GM18870 (cell line): ENCODE data around the gene RNASEH2B.

Experiments
- ATAC-seq: cut with Tn5 transposase; IDR thresholded peaks from one replicate; pipeline ENCODE4 v1.9.1; 2021; ENCODE audit warnings: moderate library complexity; ENCODE audit not compliant: unreplicated experiment

The RNASEH2B gene

DNA sequence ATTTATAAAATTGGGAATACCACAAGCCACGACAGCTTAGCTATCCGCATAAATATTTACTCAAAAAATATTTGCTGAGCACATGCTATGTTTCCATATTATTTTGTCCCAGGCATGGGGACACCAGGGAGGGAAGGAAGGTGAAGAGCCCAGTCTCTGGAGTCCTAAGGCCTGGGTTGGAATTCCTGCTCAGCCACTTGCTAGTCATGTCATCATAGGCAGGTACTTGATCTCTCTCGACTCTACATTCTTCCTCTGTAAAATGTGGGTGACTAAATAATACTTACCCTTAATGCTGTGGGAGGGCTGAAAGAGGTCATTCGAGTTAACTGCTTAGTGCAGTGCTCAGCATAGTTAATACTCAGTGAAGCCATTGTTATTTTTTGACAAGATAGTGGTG, 4.3 kb upstream of the RNASEH2B start:
- no peak for ATAC-seq

DNA sequence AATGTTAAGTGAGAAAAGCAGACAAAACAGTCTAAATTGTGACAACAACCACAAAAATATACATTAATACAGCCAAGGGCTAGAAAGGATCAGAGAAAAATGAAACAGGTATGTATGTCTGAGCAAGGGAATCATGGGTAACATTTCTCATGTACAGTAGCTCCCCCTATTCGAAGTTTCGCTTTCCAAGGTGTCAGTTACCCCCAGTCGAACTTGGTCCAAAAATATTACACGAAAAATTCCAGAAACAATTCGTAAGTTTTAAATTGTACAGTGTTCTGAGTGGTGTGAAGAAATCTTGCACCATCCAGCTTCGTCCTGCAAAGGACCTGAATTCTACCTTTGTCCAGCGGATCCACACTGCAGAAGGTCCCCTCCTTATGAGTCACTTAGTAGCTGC, 1.8 kb upstream of the RNASEH2B start:
- no peak for ATAC-seq

DNA sequence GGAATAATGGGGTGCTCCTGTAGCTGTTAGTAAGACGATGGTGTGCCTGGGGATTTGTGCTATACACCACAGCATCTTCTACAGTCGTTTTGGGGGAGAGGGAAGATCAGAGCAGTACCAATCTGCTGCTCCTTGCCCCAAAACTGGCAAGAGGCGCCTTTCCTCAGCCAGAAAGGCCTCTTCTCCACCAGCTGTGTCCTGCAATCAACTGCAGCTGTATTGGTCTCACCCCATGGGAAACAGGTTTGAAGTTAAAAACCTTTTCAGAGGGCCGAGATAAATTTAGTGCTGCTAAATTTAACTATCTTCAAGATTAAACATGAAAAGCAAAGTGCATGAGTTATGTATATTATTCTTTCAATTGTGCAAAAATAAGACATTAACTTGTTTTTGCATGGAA, 1.2 kb upstream of the RNASEH2B start:
- no peak for ATAC-seq

DNA sequence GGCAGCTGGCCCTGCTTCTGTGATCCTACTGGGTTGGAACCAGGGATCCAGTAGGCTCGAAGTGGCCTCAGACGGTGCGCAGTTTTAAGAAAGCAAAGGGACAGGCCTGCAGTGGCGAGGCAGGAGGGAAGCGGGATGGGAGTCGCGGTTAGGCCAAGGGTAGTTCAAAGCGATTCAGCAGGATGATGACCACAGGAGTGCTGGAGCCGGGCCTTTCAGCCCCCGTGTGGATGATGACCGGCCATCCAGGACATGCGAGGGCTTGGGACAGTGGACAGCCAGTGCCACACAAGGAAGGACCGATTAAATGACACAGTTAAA, 854 bp downstream of the RNASEH2B start:
- ATAC-seq, result no peak

DNA sequence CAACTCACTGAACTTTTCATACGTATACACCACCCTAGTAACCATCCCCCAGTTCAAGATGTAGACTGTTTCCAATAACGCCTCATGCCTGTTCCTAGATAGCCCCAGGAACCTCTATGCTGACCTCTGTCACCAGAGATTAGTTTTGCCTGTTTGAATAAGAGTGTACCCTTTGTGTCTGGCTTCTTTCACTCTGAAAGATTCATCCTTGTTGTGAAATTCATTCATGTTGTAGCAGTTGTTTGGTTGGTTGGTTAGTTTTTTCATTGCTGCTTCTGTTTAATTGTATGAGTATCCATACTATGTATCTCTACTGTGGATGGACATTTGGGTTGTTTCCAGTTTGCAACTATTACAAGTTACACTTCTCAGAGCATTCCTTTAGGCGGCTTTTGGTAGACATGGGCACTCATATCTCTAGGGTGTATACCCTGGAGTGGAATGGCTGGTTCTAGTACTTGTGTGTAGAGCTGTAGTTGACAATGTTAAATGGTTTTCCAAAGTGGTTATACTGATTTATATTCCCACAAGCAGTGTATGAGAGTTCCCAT, 1.6 kb downstream of the RNASEH2B start:
- ATAC-seq, result no peak

DNA sequence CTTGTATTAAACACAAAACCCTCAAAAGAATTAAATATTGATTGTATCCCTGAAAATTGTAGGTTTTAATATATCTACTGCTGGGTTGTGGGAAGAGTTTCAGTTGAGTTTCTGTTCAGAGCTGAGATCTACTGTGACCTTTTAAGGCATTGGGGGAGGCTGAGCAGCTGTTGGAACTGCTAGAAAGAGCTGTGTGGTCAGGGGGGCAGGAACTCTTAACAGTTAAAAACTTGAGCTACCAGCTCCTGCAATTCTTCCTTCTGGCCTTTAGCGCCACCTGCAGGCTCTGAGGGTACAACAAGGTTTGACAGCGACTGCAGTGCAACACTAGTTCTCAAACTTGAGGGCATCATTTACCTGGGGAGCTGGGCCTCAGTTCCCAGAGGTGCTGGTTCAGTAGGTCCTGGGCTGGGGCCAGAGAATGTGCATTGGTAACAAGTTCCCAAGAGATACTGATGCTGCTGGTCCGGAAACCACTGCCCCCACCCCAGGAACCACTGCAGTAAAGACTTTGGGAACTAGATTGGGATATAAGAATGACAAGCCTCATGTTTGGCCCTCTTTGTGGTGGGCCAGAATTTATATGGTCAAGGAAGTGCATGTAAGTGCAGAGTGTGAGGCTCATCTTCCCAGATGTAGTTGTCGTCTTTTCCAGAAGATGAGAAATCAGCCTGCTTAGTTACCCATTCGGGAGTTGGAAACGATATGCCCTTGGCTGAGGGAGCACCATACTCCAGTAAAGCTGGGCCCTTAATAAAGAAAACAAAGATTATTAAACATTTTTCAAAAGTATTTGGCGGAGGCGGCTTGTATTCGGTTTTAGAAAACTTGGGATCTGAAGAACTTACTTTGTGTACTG, 2.6 kb downstream of the RNASEH2B start:
- ATAC-seq, result peak; percentile 44

DNA sequence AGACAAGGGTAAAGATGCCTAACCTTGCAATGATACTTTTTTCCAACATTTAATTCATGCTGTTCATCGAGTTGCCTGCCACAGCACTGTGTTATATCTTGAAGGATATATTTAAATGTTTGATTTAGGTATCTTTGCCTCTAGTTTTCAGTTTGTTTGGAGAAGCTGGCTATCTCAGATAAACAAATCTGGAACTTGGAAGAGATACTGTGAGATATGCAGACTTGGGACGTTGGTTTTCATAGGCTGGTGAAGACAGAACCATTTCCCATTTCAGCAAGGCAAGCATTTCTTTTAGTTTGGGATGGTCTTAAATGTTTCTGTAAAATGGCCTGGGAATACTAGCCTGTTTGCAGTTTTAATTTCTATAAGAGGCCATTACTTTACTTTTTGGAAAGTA, 3.3 kb downstream of the RNASEH2B start:
- no peak for ATAC-seq

DNA sequence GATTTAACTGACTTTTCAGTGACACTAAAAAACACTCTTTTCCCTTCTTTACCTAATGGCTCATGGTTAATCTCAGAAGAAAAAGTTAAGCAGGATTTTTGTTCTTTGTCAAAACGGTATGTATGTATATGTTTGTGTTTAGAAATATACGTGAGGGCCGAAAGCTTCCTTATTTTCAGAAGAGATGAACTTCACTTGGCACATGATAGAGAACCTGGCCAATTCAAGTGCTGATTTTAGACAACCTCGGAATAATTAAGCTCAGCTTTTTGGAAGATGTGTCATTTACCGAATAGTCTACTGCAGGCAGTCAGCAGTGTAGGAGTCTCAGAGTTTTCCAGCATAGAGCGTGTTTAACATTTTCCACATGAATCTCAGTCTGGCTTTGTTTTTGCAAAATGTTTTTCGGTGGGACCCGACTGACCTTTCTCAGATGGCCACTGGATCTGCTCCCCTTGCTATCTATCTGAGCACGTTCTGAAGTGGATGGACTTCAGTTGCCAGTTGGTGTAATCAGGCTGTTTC, 4.6 kb downstream of the RNASEH2B start:
- ATAC-seq, result no peak

DNA sequence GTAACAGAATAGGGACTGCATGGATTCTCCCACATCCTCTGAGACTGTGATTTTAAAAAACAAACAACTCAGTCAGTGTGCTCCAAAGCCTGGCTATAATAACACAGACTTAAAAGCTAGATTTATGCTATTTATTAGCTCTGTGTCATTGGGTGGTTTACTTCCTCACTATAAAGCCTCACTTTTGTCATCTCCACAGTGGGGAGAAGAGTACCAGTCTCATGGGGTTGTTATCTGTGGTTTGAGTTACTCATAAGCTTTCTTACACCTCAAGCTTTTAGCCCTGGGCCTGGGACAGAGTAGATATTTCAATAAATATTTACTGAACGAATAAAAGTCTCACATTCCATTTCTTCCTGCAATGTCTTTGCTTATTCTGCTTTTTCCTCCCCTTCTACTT, 5.3 kb downstream of the RNASEH2B start:
- no peak for ATAC-seq

DNA sequence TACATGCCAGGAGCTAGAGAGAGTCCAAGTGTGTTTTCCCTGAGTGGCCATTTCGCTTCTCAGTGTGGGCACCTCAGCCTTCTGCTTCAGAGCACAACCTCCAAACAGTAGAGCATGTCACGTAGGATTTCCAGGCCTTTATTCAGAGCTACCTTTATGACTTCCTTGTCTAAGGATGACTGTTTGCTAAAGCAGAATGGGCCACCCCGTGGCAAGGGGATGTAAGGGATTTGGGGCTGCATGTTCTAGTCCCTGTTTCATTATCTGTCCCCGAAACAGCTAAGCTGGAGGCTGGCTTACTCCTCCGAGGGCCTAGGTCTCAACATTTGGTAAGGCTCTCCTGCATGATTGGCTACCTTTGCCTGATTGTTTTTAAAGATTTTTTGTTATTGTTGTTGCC, 6.0 kb downstream of the RNASEH2B start:
- ATAC-seq, result no peak

DNA sequence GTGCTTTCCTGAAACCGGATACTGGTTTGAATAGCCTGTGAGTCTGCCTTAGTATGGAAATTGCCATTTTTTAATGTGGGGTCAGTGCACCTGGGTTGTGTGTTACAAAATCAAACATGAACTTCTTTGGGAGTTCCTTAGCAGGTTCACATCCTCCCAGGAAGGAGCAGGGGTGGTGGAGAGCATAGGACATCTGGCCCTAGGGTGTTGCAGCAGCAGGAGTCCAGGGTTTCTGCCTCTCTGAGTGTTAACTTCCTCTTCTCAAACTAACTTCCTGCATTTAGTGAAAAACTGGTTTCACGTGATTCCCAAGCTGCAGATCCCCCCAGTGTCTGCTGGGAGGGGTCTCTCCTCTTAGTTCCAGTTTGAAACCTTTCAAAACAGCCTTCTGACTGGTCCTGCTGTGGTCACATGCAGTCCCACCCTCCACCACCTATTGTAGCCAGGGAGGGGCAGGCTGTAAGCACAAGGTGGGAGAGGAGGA, 7.2 kb downstream of the RNASEH2B start:
- peak; percentile 35 for ATAC-seq

DNA sequence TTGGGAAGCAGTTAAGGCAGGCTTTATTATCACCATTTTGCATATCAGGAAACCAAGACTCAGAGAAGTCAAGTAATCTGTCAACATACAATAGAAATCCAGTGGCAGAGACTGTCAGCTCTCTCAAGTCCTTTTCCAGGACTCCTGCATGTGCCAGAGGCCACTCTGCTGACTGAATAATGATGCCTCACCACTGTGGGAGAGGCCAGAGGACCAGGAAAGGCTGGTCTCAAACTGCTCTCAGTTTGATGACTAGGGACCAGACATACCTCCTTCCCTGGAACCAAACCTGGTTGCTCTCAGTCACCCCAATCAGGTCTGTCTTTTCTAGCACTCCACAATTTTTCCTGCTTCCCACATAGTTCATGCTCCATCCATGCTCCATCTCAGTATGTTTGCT, 8.0 kb downstream of the RNASEH2B start:
- ATAC-seq, result no peak

DNA sequence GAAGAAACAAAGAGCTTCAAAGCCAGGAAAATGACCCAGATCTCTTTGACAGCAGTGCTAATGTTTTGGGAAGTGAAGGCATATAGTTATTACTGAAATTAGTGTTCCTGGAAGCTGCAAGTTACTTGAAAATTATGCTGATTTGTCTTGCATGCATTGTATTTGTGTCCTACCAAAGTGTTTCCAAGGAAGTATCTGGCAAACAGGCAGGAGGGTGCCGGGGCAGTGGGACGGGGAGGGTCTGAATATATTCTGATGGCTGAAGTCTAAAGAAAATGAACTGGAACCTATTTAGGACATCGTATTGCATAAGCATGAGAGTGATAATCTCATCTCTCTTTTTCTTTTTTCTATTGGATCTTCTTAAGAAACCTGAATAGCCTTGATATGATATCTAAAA, 9.0 kb downstream of the RNASEH2B start:
- ATAC-seq, result no peak

DNA sequence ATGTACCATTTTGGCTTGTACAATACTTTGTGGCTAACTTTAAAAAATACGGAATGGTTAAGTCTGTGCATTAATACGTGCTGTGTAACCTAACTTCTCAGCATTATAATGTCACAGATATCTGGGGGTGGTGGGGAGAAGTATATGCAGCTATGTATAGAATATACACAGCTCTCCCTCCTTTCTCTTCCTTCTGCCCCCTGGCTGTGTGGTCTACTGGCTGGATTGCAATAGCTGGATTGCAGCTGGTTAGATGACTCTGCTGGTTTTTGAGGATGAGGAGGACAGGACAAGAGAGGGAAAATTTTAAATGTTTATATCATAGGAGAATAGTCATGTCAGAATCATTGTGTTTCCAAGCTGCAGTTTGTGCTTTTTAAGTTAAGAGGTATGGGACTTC, 9.7 kb downstream of the RNASEH2B start:
- ATAC-seq, result no peak

DNA sequence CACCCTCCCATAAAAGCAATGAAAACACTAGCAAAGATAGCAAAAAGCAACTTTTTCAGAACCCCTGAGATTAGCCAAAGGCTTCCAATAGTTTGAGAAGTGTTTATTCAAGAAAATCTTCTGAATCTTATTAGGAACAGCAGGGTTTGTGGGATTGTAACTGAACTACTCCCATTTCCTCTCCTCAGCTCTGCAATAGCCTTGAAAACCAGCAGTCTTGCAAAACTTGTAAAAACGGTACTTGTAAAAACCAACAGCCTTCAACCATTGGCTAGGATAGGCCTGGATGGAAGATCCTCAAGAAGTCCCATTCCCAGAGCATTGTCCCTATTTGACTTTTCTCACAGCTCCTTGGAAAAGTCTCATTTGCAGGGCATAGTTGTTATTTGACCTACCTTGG, 12.1 kb downstream of the RNASEH2B start:
- ATAC-seq, result no peak

DNA sequence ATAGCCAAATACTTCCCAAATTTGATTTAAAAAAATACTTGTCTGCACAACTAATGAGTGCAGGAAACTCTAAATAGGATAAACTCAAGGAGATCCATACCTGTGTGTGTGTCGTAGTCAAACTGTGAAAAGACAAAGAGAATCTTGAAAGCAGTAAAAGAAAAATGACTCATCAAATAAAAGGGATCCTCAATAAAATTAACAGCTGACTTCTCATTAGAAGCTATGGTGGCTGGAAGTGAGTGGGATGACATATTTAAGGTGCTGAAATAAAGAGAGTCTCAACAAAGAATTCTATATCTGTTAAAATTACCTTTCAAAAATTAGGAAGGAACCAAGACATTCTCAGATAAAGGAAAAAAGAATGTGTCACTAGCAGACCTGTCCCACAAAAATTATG, 13.7 kb downstream of the RNASEH2B start:
- ATAC-seq, result no peak

DNA sequence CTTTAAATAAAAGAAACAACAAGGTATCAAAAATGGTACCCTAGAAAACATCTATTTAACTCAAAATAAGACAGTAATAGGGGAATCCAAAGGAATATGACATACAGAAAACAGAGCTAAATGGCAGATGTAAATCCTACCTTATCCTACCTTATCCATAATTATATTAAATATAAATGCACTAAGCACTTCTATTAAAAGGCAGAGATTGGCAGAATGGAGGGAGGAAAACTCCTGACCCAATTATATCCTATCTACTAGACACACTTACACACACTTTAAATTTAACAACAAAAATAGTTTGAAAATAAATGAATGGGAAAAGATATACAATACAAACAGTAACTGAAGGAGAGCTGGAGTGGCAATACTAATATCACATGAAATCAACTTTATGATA, 14.4 kb downstream of the RNASEH2B start:
- no peak for ATAC-seq

DNA sequence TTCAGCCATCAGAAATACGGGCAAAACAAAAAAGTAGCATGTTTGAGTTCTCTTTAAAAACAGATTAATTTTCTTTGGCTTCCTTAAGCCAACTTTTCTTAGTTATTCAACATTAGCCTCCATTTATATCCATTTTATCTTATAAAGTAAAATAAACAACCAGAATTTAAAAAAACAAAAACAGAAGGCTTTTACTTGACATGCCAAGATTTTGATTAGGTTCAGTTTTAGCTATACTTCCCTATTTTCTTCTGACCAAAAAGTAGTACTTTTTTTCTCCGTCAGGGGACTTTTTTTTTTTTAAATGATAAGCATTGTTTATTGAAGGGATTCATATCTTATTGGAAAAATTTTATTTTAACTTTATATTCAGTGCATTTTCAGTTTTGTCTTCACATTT, 18.1 kb downstream of the RNASEH2B start:
- ATAC-seq, result no peak

DNA sequence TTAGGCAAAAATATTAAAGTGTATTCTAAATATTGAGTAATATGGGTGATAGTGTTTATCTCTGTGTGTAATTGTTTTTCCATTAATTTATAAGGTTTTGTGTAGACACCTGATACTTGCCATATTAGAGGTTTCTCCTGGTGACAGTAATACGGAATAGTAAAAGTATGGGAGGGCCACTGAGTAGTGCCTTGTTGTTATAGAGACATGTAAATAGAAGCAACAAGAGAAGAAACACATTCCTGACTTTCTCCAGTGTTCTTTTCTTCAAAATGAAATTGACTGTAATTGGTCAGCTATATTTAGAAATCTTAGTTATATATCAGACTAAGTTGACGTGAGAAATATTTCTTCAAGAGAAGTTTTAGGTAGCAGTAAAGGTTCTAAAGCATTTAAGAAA, 18.5 kb downstream of the RNASEH2B start:
- no peak for ATAC-seq

DNA sequence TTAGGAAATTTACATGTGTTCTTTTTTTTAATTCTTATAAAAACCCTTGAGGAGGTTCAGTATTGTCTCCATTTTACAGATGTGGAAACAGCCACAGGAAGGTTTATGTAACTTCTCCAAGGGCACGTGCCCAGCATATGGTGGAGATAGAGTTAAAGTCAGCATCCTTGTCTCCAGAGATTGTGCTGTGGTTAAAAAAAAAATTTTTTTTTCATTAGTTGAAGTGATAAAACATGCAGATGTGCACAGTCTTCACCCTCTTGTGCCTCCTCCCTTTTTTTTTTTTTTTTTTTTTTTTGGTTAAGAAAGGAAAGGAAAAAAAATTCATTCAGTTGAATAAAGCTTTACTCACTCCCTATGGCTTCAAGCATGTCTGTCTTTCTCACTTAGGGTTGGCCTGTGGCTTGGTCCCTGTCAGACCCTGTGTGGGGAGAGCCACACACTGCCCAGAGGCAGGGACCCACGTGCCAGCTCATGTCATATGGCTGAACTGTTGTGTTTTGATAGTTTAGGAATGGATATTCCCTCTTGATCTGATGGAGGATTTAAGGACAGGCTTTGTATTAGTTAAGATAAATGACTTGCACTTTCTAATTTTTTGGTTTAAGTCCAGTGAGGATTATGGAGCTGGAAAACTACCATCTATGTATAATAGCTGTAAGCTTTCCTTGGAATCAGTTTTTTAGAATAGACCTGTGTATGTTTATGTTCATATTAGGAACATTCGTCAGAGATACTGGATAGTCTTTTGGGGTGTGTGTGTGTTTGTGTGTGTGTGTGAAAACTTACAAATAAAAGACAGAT, 19.3 kb downstream of the RNASEH2B start:
- ATAC-seq, result no peak

DNA sequence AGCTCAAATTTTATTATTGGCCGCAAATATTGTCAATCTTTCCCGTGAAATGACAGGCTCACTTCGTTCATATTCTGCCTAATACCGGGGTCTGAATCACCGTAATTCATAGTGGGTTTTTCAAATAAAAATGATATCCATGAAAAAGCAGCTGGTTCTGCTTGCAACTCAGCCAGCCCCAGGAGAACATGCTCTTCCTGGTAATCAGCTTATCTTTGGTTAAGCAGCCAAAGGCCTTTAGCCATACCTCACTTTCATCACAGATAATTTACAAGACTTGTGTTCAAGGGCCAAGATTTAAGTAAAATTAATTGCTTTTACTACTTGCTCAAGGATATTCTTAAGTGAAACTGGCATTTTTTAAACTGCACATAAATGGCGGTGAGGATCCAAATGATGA, 22.5 kb downstream of the RNASEH2B start:
- ATAC-seq, result no peak
